DMS79 treated with DMSO at 0.1 percent for 48 hours (cell line): ENCODE results near the gene MED12L.

Experiments used
- DNase-seq: peaks from one replicate; lab custom pipeline; 2025; lab: John Stamatoyannopoulos, UW

Gene MED12L

DNA sequence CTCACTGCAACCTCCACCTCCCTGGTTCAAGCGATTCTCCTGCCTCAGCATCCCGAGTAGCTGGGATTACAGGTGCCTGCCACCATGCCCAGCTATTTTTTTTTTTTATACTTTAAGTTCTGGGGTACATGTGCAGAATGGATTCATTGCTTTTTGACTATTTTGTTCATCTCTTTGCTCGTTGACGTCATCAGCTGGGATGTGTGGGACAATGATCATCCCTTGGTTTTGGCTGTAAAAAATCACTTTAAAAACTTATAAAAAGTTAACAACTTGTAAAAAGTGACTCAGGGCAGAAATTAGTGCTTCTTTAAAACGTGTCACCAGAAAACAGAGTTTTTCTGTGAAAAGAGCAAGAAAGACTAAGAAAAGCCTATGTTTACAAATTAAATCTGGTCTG lies 337.6 kb downstream of the MED12L start:
- DNase-seq, result no peak

GRCh38 chr3:151425627-151426340 lies 340.3 kb downstream of the MED12L start:
- DNase-seq, result no peak

DNA sequence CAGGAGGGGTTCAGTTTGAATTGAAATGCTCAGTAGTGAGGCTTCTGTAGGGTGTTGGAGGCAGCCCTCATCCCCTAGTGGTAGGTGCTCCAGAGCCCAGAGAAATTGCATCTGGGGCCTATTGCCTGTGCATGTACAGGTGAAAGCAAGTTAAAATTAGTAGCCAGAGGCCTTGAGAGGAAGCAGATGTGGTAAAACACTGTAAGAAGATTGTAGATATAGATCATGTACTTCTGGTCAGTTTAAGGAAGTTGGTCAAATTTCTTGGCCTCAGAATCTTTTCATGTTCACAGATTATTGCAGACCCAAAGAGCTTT lies 340.8 kb downstream of the MED12L start:
- DNase-seq, result no peak

GRCh38 chr3:151428386-151428785 lies 342.9 kb downstream of the MED12L start:
- no peak for DNase-seq

GRCh38 chr3:151430821-151431484 lies 345.5 kb downstream of the MED12L start:
- DNase-seq, result no peak

GRCh38 chr3:151431940-151432339 lies 346.5 kb downstream of the MED12L start:
- DNase-seq, result no peak

DNA sequence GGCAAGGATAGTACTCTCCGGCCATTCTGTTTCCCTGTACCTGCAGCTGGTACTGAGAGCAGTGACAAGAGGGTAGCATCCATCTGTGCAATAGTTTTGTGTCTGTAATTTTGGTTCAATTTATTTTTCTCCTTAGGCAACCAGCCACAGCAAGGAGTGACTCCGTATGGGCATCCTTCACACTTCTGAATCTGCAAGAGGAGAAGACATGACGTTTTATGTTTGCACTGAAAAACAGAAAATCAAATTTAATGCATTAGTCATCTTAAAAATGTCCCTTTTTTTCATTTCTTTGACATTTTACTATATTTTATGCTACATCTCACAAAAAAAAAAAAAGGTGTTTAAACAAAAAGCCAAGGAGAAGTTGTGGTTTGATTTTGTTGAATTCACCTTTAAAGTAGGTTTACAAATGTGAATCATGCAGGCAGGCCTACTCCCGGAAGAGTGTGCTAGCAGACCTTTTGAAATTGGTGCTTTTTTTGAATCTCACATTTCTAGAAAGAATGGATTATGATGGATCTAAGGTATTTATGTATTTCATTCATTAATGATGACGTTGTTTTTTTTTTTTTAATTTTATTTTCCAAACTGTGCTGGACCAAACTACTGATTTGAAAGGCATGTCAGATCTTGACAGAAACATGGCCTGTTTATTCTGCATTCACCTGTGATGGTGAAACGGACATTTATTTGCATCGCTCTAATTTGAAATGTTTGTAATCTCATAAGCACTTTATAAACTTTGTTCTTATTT lies 347.3 kb downstream of the MED12L start:
- DNase-seq, result no peak

DNA sequence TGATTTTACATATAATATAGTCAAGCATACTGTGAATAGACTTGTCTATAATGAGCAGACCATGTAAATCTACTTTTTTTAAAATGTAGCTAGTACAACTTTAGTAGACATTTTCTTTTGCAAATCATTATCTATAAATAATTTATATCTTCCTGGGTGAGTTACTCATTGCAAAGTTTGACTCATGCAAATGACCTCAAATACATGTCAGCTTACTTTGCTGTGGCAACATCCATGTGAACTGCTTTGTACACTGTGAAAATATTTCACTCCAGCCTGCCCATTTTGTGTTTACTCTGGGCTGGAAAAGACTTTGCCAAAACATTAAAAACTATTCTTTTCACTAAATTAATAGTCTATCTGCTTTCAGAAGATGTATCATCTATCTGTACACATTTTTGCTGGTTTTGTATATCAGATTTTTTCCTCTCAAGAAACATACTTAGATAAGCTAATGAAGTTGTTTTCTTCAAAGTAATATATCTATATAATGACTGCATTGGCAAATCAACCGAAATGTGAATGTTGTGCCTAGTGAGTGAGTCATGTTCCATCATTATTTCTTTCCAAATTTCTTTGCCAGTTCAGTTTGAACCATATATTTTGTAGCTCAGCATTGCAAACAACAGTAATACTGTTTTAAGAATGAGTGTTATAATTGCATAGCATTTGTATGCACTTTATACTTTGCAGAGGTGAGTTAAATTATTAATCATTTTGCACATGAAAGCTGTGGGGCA lies 348.9 kb downstream of the MED12L start:
- no peak for DNase-seq

GRCh38 chr3:151436675-151437446 lies 351.4 kb downstream of the MED12L start:
- DNase-seq, result no peak

GRCh38 chr3:151437906-151438305 lies 352.4 kb downstream of the MED12L start:
- DNase-seq, result no peak

- peak; percentile 5 for DNase-seq
Observed at GRCh38 chr3:151439652-151440125, 354.2 kb downstream of the MED12L start.

- DNase-seq, result no peak
Observed at GRCh38 chr3:151440940-151441339, 355.5 kb downstream of the MED12L start.

- DNase-seq, result no peak
Observed at GRCh38 chr3:151443583-151443982, 358.1 kb downstream of the MED12L start.

DNA sequence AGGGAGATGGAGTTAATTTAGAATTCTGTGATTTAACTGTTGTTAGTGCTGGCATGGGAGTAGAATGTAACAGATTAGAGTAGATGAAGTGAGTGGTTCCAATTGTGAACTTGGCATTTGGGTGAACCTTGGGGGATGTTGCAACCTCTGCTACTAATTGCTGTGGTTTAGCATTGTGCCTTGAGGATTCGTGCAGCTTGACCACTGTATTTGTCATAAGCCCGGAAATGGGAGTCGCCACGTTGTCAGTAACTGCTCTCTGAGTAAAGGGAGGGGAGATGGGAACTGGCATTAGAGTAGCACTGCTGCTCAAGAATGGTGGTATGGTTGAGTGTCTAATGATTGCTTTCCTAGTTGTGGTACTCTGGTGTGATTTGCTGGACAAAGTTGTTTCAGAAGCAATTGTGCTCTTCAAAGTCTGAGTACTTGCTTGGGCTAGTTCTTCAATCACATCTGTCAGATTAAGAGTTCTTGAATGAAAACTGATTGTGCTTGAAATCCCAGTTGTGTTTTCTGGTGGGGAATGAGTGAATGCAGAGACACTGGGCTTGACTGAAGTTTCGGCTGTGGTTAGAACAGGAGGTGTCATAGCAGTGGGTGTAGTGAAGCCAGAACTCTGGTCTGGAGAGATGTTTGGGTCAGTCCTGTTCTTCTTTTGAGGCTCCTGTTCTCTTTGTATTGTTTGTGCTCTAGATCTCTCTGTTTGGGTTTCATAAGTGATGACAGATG lies 360.0 kb downstream of the MED12L start:
- no peak for DNase-seq

DNA sequence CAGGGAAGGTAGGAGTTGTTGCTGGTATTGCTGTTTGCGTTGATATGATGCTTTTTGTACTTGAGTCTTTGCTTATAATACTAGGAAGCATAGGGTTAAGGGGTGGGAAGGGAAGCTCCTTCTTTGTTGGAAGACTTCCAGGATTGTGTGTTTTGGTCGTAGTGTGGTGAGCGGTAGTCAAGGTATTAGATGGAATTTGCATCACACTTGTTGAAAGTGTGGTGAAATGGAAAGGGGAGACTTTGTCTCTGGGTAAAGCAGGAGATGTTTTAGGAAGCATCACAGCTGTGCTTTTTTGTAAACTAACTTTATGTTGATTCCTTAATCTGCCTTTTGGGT lies 360.5 kb downstream of the MED12L start:
- no peak for DNase-seq

DNA sequence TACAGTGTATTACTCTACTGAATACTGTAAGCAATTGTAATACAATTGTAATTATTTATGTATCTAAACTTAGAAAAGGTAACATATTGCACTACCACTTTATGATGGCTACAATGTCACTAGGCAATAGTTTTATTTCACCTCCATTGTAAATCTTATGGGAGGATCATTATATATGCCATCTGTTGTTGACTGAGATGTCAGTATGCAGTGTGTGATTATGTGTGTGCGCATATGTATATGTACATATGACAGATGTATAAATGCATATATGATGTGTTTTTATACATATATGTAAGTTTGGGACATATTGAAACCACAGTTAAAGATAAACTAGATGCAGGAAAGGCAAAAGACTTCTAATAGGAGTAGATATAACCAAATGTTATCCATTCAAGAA lies 366.9 kb downstream of the MED12L start:
- no peak for DNase-seq

GRCh38 chr3:151452841-151453240 lies 367.4 kb downstream of the MED12L start:
- DNase-seq, result no peak

DNA sequence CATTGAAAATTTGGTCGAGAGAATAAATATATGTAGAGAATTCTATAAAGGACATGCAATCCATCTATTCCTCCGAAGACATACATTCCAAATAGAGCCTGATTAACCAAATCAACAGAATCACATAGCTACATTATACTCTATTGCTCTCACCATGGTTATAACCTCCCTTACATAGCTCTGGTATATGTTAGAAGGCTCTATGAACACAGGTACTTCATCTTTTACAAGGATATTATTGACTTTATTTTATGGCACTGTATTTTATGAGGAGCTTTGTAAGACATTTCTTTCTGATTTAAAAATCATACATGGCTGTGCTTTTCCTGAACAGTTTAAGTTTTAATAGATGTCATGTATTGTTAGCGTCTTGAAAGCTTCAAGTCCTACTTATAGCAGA lies 370.6 kb downstream of the MED12L start:
- DNase-seq, result no peak

GRCh38 chr3:151459358-151459757 lies 373.9 kb downstream of the MED12L start:
- no peak for DNase-seq

- DNase-seq, result peak; percentile 9
Observed at GRCh38 chr3:151460228-151460627, 374.8 kb downstream of the MED12L start.
